H1 (cell line): Measurements from ENCODE around the gene MPIG6B. TPM values are rescaled to one million over a fixed set of nuclear protein-coding genes. Genes with fewer than 3 reads are reported as not detected.

Experiments used
- CTCF ChIA-PET: fragments of 300-600 bp; sonication (Branson Sonifier 250); formaldehyde crosslinking; loops from one replicate; lab custom pipeline; 2021; ENCODE audit not compliant: partially characterized antibody; lab: Charles Lee
- POLR2A ChIA-PET: fragments of 300-600 bp; sonication (Branson Sonifier 250); formaldehyde crosslinking; loops from one replicate; lab custom pipeline; 2021; ENCODE audit warnings: inconsistent platforms; ENCODE audit not compliant: partially characterized antibody; lab: Charles Lee
- DNase-seq, 2 experiments: peaks; one replicate each; pipeline versions ENCODE4 v3.0.0 to v3.0.0-alpha.2; 2010 to 2022; ENCODE audit warnings: low spot score in 2 of 2, low read depth in 1 of 2, mixed read lengths in 1 of 2
- FAIRE-seq: peaks from 2 replicates; lab custom pipeline; 2011; peaks lifted over from hg19 to GRCh38; lab: Jason Lieb, UNC
- H2AFZ ChIP-seq: 2 replicates; pipeline ENCODE4 v1.8.1; 2012; ENCODE audit warnings: low read length, inconsistent platforms
- H2AK5ac ChIP-seq: 2 replicates; pipeline ENCODE4 v1.6.1; 2013; ENCODE audit warnings: low read depth, low read length
- H2BK120ac ChIP-seq: replicated peaks from 2 replicates; pipeline ENCODE3; 2013; ENCODE audit warnings: low read depth, low read length, inconsistent platforms
- H2BK12ac ChIP-seq: 2 replicates; pipeline ENCODE4 v1.6.1; 2013; ENCODE audit warnings: low read depth, low read length
- H2BK15ac ChIP-seq: 2 replicates; pipeline ENCODE4 v1.6.1; 2013; ENCODE audit warnings: low read length
- H2BK20ac ChIP-seq: 2 replicates; pipeline ENCODE4 v1.6.1; 2013; ENCODE audit warnings: low read length
- H2BK5ac ChIP-seq: 2 replicates; pipeline ENCODE4 v1.6.1; 2013; ENCODE audit warnings: low read depth, low read length
- H3K14ac ChIP-seq: 2 replicates; pipeline ENCODE4 v1.6.1; 2013; ENCODE audit warnings: inconsistent platforms; ENCODE audit not compliant: insufficient read length
- H3K18ac ChIP-seq: 2 replicates; pipeline ENCODE4 v1.6.1; 2013; ENCODE audit warnings: low read length; ENCODE audit errors: extremely low read depth
- H3K23ac ChIP-seq: 2 replicates; pipeline ENCODE4 v1.6.1; 2013; ENCODE audit warnings: inconsistent platforms; ENCODE audit not compliant: insufficient read length
- H3K23me2 ChIP-seq: 2 replicates; pipeline ENCODE4 v1.6.1; 2013; ENCODE audit warnings: low read depth, low read length
- H3K27ac ChIP-seq: 2 replicates; pipeline ENCODE4 v1.6.1; 2011; ENCODE audit warnings: low read depth, low read length, inconsistent platforms
- H3K27me3 ChIP-seq, 4 experiments: replicated peaks in 1 of 4; 1 replicate in 1 of 4; 2 replicates in 3 of 4; pipeline versions ENCODE4 v1.6.1 to v1.8.1; 2011 to 2013; ENCODE audit warnings: low read length in 3 of 4, mild to moderate bottlenecking in 3 of 4, inconsistent platforms in 2 of 4, mixed read lengths in 2 of 4, moderate library complexity in 1 of 4; ENCODE audit not compliant: control insufficient read depth in 3 of 4, insufficient read depth in 3 of 4; ENCODE audit errors: extremely low read depth in 1 of 4
- H3K36me3 ChIP-seq, 4 experiments: 2 replicates each; pipeline versions ENCODE4 v1.6.1 to v1.8.1; 2011 to 2013; ENCODE audit warnings: mild to moderate bottlenecking in 4 of 4, low read length in 3 of 4, moderate library complexity in 2 of 4, control low read depth in 1 of 4, inconsistent platforms in 1 of 4; ENCODE audit not compliant: insufficient read depth in 4 of 4, control insufficient read depth in 2 of 4
- H3K4ac ChIP-seq: replicated peaks from 2 replicates; pipeline ENCODE3; 2013; ENCODE audit warnings: low read length, low read depth, mixed read lengths, inconsistent platforms; ENCODE audit not compliant: insufficient read length
- H3K4me1 ChIP-seq, 4 experiments: replicated peaks in 1 of 4; 1 replicate in 1 of 4; 2 replicates in 3 of 4; pipeline versions ENCODE4 v1.6.1 to v1.8.1; 2011 to 2013; ENCODE audit warnings: low read length in 3 of 4, inconsistent platforms in 2 of 4, mixed read lengths in 1 of 4; ENCODE audit not compliant: insufficient read depth in 4 of 4, control insufficient read depth in 3 of 4
- H3K4me2 ChIP-seq, 2 experiments: 2 replicates each; pipeline versions ENCODE4 v1.6.1 to v1.8.1; 2011 to 2013; ENCODE audit warnings: low read depth in 2 of 2, low read length in 2 of 2, control low read depth in 1 of 2, inconsistent platforms in 1 of 2, mild to moderate bottlenecking in 1 of 2; ENCODE audit not compliant: insufficient read depth in 1 of 2
- H3K4me3 ChIP-seq, 4 experiments: fragments of 200-600, 300-600 bp in 1 of 4; sonication (generic), shearing (Covaris generic), sonication (Bioruptor Twin) in 1 of 4; 2 replicates each; pipeline versions ENCODE4 v1.5.1 to v1.8.1; 2011 to 2016; ENCODE audit warnings: low read length in 4 of 4, low read depth in 3 of 4, control low read depth in 2 of 4, inconsistent platforms in 2 of 4, mild to moderate bottlenecking in 2 of 4, mixed read lengths in 1 of 4, moderate library complexity in 1 of 4; ENCODE audit not compliant: insufficient read depth in 2 of 4; ENCODE audit errors: extremely low read depth in 1 of 4
- H3K56ac ChIP-seq: replicated peaks from 2 replicates; pipeline ENCODE3; 2013; ENCODE audit warnings: low read depth, mild to moderate bottlenecking, mixed read lengths, low read length, inconsistent platforms; ENCODE audit not compliant: insufficient read length
- H3K79me1 ChIP-seq: 2 replicates; pipeline ENCODE4 v1.6.1; 2013; ENCODE audit warnings: low read depth, low read length, control low read depth
- H3K79me2 ChIP-seq, 2 experiments: 2 replicates each; pipeline versions ENCODE4 v1.6.1 to v1.8.1; 2012 to 2013; ENCODE audit warnings: low read length in 2 of 2, mild to moderate bottlenecking in 2 of 2, inconsistent platforms in 1 of 2; ENCODE audit not compliant: insufficient read depth in 2 of 2, control insufficient read depth in 1 of 2
- H3K9ac ChIP-seq, 4 experiments: replicated peaks in 1 of 4; 1 replicate in 1 of 4; 2 replicates in 3 of 4; pipeline versions ENCODE4 v1.6.1 to v1.8.1; 2011 to 2013; ENCODE audit warnings: low read depth in 3 of 4, low read length in 3 of 4, control low read depth in 2 of 4, mild to moderate bottlenecking in 2 of 4, moderate library complexity in 2 of 4, inconsistent platforms in 1 of 4; ENCODE audit errors: extremely low read depth in 1 of 4
- H3K9me3 ChIP-seq, 2 experiments: 2 replicates each; pipeline versions ENCODE4 v1.6.1 to v1.8.1; 2012 to 2013; ENCODE audit warnings: mild to moderate bottlenecking in 2 of 2, moderate library complexity in 2 of 2, control low read depth in 1 of 2, inconsistent platforms in 1 of 2, low read depth in 1 of 2, low read length in 1 of 2, mixed read lengths in 1 of 2; ENCODE audit not compliant: insufficient read depth in 2 of 2
- H4K20me1 ChIP-seq, 2 experiments: replicated peaks in 1 of 2; 2 replicates each; pipeline versions ENCODE3 to v1.8.1; 2011 to 2013; ENCODE audit warnings: inconsistent platforms in 2 of 2, low read length in 2 of 2, mild to moderate bottlenecking in 1 of 2; ENCODE audit not compliant: insufficient read depth in 2 of 2, control insufficient read depth in 1 of 2
- H4K5ac ChIP-seq: 2 replicates; pipeline ENCODE4 v1.6.1; 2013; ENCODE audit warnings: low read length, low read depth, mixed read lengths, inconsistent platforms; ENCODE audit not compliant: insufficient read length
- H4K8ac ChIP-seq: 2 replicates; pipeline ENCODE4 v1.8.0; 2013; ENCODE audit warnings: mild to moderate bottlenecking, moderate library complexity, low read length, inconsistent platforms; ENCODE audit not compliant: insufficient read depth; ENCODE audit errors: extremely low read depth
- H4K91ac ChIP-seq: replicated peaks from 2 replicates; pipeline ENCODE3; 2013; ENCODE audit warnings: low read length, mixed read lengths, inconsistent platforms; ENCODE audit not compliant: insufficient read length
- ASH2L ChIP-seq: fragments of 200-600, 300-600 bp; sonication (generic); IDR thresholded peaks from one replicate; pipeline ENCODE4 v1.7.1; 2017; ENCODE audit warnings: low read length
- BCL11A ChIP-seq, 2 experiments: IDR thresholded peaks; one replicate each; pipeline ENCODE4 v1.6.1; 2011; ENCODE audit warnings: low read depth in 2 of 2, low read length in 2 of 2, mild to moderate bottlenecking in 2 of 2
- CBX8 ChIP-seq: fragments of 300-800, 300-1000 bp; sonication (generic); IDR thresholded peaks from 2 replicates; pipeline ENCODE4 v1.7.1; 2016; ENCODE audit warnings: low read depth, low read length, borderline replicate concordance
- CHD2 ChIP-seq: IDR thresholded peaks from 2 replicates; pipeline ENCODE4 v1.6.1; 2012; ENCODE audit warnings: low read length, improper control_type of control experiment
- JUN ChIP-seq: IDR thresholded peaks from 2 replicates; pipeline ENCODE4 v1.6.1; 2011; ENCODE audit warnings: low read depth, mild to moderate bottlenecking, improper control_type of control experiment, low read length
- NANOG ChIP-seq: IDR thresholded peaks from 2 replicates; pipeline ENCODE4 v1.6.1; 2011; ENCODE audit warnings: low read length, low read depth, mild to moderate bottlenecking, inconsistent platforms; ENCODE audit not compliant: insufficient read depth, poor library complexity, severe bottlenecking
- NRF1 ChIP-seq: IDR thresholded peaks from 2 replicates; pipeline ENCODE4 v1.6.1; 2011; ENCODE audit warnings: mild to moderate bottlenecking, low read depth, low read length, improper control_type of control experiment
- PHF8 ChIP-seq: fragments of 200-600 bp; sonication (generic); conservative IDR thresholded peaks from 2 replicates; pipeline ENCODE4 v1.7.1; 2012; ENCODE audit warnings: low read depth, mild to moderate bottlenecking, inconsistent platforms, low read length, moderate library complexity
- RXRA ChIP-seq: IDR thresholded peaks from 2 replicates; pipeline ENCODE4 v1.6.1; 2011; ENCODE audit warnings: low read depth, mild to moderate bottlenecking, low read length, moderate library complexity; ENCODE audit not compliant: insufficient read depth
- SIN3A ChIP-seq, 2 experiments: IDR thresholded peaks in 1 of 2; conservative IDR thresholded peaks in 1 of 2; 2 replicates each; pipeline ENCODE4 v1.6.1; 2011 to 2012; ENCODE audit warnings: low read length in 2 of 2, improper control_type of control experiment in 1 of 2, low read depth in 1 of 2, mild to moderate bottlenecking in 1 of 2
- TCF12 ChIP-seq: IDR thresholded peaks from 2 replicates; pipeline ENCODE4 v1.6.1; 2011; ENCODE audit warnings: low read depth, mild to moderate bottlenecking, low read length
- WGBS, 2 experiments: shearing (Covaris generic) in 1 of 2; methylation state at CpG; one replicate each; pipeline versions ENCODE4 v1.1.6 to v1.1.7; 2013 to 2015; ENCODE audit warnings: low lambda C conversion rate in 2 of 2, mixed read lengths in 2 of 2, inconsistent platforms in 1 of 2, low coverage in 1 of 2, missing lambda C conversion rate in 1 of 2; ENCODE audit not compliant: insufficient replicate concordance in 2 of 2, insufficient coverage in 1 of 2, insufficient read length in 1 of 2; ENCODE audit errors: extremely low coverage in 1 of 2, missing lambda C conversion rate in 1 of 2; 5-methylcytosine and 5-hydroxymethylcytosine counted together
- polyA plus RNA-seq, 7 experiments: library from polyadenylated mRNA; depleted of rRNA in 3 of 7; stranded (reverse) in 5 of 7; unstranded in 2 of 7; fragments of >200 nt in 5 of 7; fragments of 200-250 nt in 2 of 7; gene quantifications; 1 replicate in 5 of 7; 2 replicates in 1 of 7; 4 replicates in 1 of 7; pipeline versions ENCODE4 v1.2.1 to v1.2.3, GENCODE V29; 2011 to 2013; ENCODE audit warnings: missing spikeins in 2 of 7, mixed read lengths in 2 of 7
- total RNA-seq: library from RNA; stranded (reverse); fragmentation: NEBNext Ultra II Directional; extraction: Animal tissue kit (Norgen Biotek cat#: 25700); gene quantifications from 2 replicates; pipeline ENCODE4 v1.2.1, GENCODE V29; 2021

MPIG6B gene
- total and polyA plus RNA-seq, 2 of the 8 experiments (the other 6 are each of a cell fraction or from before 2014, with no cell fraction given): 0.18 TPM; not detected in 1

DNA sequence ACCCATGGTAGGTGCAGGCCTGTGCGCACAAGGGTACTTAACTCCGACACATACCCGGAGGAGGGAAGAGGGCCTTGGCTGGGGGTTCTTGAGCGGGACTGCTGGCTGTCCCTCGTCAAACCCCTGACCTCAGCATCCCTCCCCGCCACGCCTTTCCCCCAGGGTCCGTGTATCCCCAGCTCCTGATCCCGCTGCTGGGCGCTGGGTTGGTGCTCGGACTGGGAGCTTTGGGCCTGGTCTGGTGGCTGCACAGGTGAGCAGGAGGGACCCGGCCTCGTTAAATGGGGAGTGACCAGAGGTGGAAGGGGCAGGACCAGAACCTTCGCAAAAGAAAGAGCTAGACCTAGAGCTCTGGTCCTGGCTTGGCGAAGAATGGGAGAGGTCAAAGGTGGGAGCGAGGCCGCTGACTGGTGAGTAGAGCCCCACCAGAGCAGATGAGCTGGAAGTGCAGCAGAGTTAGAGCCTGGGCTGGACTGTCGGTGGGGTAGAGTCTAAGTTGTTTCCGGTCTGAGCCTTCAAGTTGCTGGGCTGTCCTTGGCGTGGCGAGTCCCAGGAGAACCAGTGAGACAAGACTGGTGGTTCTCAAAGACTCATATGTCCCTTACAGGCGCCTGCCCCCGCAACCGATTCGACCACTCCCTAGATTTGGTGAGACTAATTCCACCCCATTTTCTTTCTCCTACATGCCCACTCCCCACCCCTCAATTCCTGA is 963 bp downstream of the MPIG6B start:
- H2AFZ ChIP-seq: no peak overlapping the region
- no peak overlapping the region for H4K91ac ChIP-seq
- no peaks in the 10 kb centered on the region for H3K79me2 ChIP-seq
- no peak overlapping the region for H2BK15ac ChIP-seq
- H3K23me2 ChIP-seq: peaks cover under 1% of the 10 kb centered on the region; the same call in 1 of the 2 replicates
- FAIRE-seq: no peak
- H2BK5ac ChIP-seq: no peak overlapping the region
- H3K79me1 ChIP-seq: 0 out of 2 replicates have a peak, but pooled peaks cover 3% of the 10 kb centered on the region
- H3K18ac ChIP-seq: no peak overlapping the region; the same call in 1 of the 2 replicates
- H3K9ac ChIP-seq: no peak overlapping the region
- no peak overlapping the region; the same call in 1 of the 2 replicates for H4K8ac ChIP-seq
- H3K4me1 ChIP-seq: peaks cover 0 to 10% (median 6%) of the 10 kb centered on the region in 4 experiments; a peak in 6 of 7 replicates
- H3K36me3 ChIP-seq: peaks cover 0 to 12% (median 11%) of the 10 kb centered on the region in 4 experiments; a peak in 5 of 8 replicates
- no peak overlapping the region for H3K23ac ChIP-seq
- H2AK5ac ChIP-seq: no peak overlapping the region
- no peaks in the 10 kb centered on the region for H4K20me1 ChIP-seq
- H4K5ac ChIP-seq: no peak overlapping the region
- 95% methylated on average over 20 of the region's 25 CpGs; no CpG with 5 or more reads in 1 of the 2 experiments for WGBS, 2 experiments
- ChIA-PET POLR2A (interaction anchor here (0.9 to 7.2 kb wide), 16 partner anchors 9 to 118 kb away, joined by 3 to 73 read pairs (median 4); partner anchors contain the start of genes ABHD16A, CLIC1, GPANK1 and LY6G6D), CTCF (interaction anchor here (0.5 to 8.9 kb wide), 15 partner anchors 9 to 1050 kb away, joined by 3 to 89 read pairs (median 4); partner anchors contain the start of genes CLIC1 and LY6G6D)
- H3K14ac ChIP-seq: no peak overlapping the region
- H3K27ac ChIP-seq: no peak overlapping the region
- H3K56ac ChIP-seq: no peak overlapping the region
- H2BK120ac ChIP-seq: no peak overlapping the region
- H2BK12ac ChIP-seq: no peak overlapping the region
- H3K4ac ChIP-seq: no peak overlapping the region
- H3K4me3 ChIP-seq: no peak overlapping the region
- H3K9me3 ChIP-seq: no peaks in the 10 kb centered on the region
- no peaks in the 10 kb centered on the region for H3K27me3 ChIP-seq
- H3K4me2 ChIP-seq: no peak overlapping the region
- no peak overlapping the region for H2BK20ac ChIP-seq
- no peak for DNase-seq
- TF ChIP-seq SIN3A (conservative IDR thresholded peaks at IDR 0.05 in 1 of 2, IDR thresholded peaks at IDR 0.05 in 1 of 2; ENCODE audit: low read depth in 1 of 2, low read length in 2 of 2) (no peak), JUN (no peak), RXRA (no peak), CBX8 (no peak), NRF1 (no peak), TCF12 (no peak), NANOG (no peak), PHF8 (no peak), CHD2 (no peak), ASH2L (no peak), BCL11A (IDR thresholded peaks at IDR 0.05; ENCODE audit: low read depth in 2 of 2, low read length in 2 of 2) (no peak)
